Lower lobe of right lung (tissue), 2 donors: ENCODE results near the gene HIVEP2. TPM values are rescaled to one million over a fixed set of nuclear protein-coding genes. Genes with fewer than 3 reads are reported as not detected.

Experiments
- ATAC-seq, 2 donors: fragments of 200-7000 bp; cut with Tn5 transposase; one replicate each; pipeline ENCODE4 v1.9.1; 2020 to 2022; ENCODE audit warnings: mild to moderate bottlenecking in 2 of 2, moderate library complexity in 2 of 2
- DNase-seq: peaks from one replicate; pipeline ENCODE4 v3.0.0-alpha.2; 2020
- H3K27ac ChIP-seq: fragments of 200-600 bp; one replicate; pipeline ENCODE4 v1.8.0; 2022
- H3K27me3 ChIP-seq: fragments of 200-600 bp; one replicate; pipeline ENCODE4 v1.8.0; 2022; ENCODE audit warnings: low read depth
- H3K36me3 ChIP-seq: fragments of 200-600 bp; one replicate; pipeline ENCODE4 v1.8.0; 2022; ENCODE audit warnings: mild to moderate bottlenecking
- H3K4me1 ChIP-seq: fragments of 200-600 bp; one replicate; pipeline ENCODE4 v1.8.0; 2022
- H3K4me3 ChIP-seq: fragments of 200-600 bp; one replicate; pipeline ENCODE4 v1.8.0; 2022; ENCODE audit warnings: mild to moderate bottlenecking
- H3K9me3 ChIP-seq: fragments of 200-600 bp; one replicate; pipeline ENCODE4 v1.8.0; 2022
- CTCF ChIP-seq: fragments of 200-600 bp; IDR thresholded peaks from one replicate; pipeline ENCODE4 v1.8.0; 2022; ENCODE audit warnings: antibody characterized with exemption, mild to moderate bottlenecking
- intact Hi-C: fragments of 100-400 bp; cut with DNase I; formaldehyde crosslinking; loops from one replicate; pipeline ENCODE4 v1.11.0; 2022
- total RNA-seq: library from RNA; stranded (reverse); fragmentation: NEBNext Ultra II Directional; extraction: Animal tissue kit (Norgen Biotek cat#: 25700); gene quantifications from one replicate; pipeline ENCODE4 v1.2.1, GENCODE V29; 2021
- donor health status: DM: no; HTN: yes; CAD: no; lungs with severe emphysema.

HIVEP2 gene
- total RNA-seq, 1 donor from 2014 or later, result 13.1 TPM

- no peak overlapping the region for H3K4me3 ChIP-seq
- DNase-seq (no peak), ATAC-seq (no peak)
- intact Hi-C loops, result no loop called here
- H3K4me1 ChIP-seq, result no peaks in the 10 kb centered on the region
- H3K9me3 ChIP-seq, result no peaks in the 10 kb centered on the region
- no peaks in the 10 kb centered on the region for H3K36me3 ChIP-seq
- no peak overlapping the region for H3K27ac ChIP-seq
- no peak for TF ChIP-seq CTCF
- H3K27me3 ChIP-seq, result no peaks in the 10 kb centered on the region
These were observed 13.4 kb upstream of the HIVEP2 start for GRCh38 chr6:142958343-142958742.

- H3K9me3 ChIP-seq, result no peaks in the 10 kb centered on the region
- H3K36me3 ChIP-seq, result no peaks in the 10 kb centered on the region
- no peak for TF ChIP-seq CTCF
These were observed 11.8 kb upstream of the HIVEP2 start for GRCh38 chr6:142956726-142957125.

GRCh38 chr6:142954844-142955243 lies 9.9 kb upstream of the HIVEP2 start:
- no peaks in the 10 kb centered on the region for H3K9me3 ChIP-seq
- intact Hi-C loops, result no loop called here
- no peak overlapping the region for H3K4me3 ChIP-seq
- H3K27ac ChIP-seq, result no peak overlapping the region
- no peaks in the 10 kb centered on the region for H3K27me3 ChIP-seq
- no peaks in the 10 kb centered on the region for H3K36me3 ChIP-seq
- no peak for TF ChIP-seq CTCF
- H3K4me1 ChIP-seq, result no peaks in the 10 kb centered on the region
- no peak for DNase-seq
- ATAC-seq, result peak in 1 of 2 donors; percentile 51

More at GRCh38 chr6:142956726-142957125, 11.8 kb upstream of the HIVEP2 start:
- ATAC-seq (no peak), DNase-seq (no peak)
- intact Hi-C loops, result no loop called here
- Histone ChIP-seq H3K4me3 (no peak overlapping the region), H3K27ac (no peak overlapping the region), H3K27me3 (no peaks in the 10 kb centered on the region), H3K4me1 (no peaks in the 10 kb centered on the region)

GRCh38 chr6:142953373-142954273 lies 8.6 kb upstream of the HIVEP2 start:
- Histone ChIP-seq H3K4me1 (no peaks in the 10 kb centered on the region), H3K27me3 (no peaks in the 10 kb centered on the region), H3K9me3 (no peaks in the 10 kb centered on the region), H3K36me3 (no peaks in the 10 kb centered on the region), H3K4me3 (no peak overlapping the region), H3K27ac (no peak overlapping the region)
- intact Hi-C loops, result no loop called here
- ATAC-seq (no peak), DNase-seq (no peak)
- TF ChIP-seq CTCF, result no peak

GRCh38 chr6:142952614-142953013 lies 7.6 kb upstream of the HIVEP2 start:
- intact Hi-C loops, result no loop called here
- DNase-seq, result no peak
- no peak for TF ChIP-seq CTCF
- Histone ChIP-seq H3K27ac (no peak overlapping the region), H3K9me3 (no peaks in the 10 kb centered on the region), H3K27me3 (no peaks in the 10 kb centered on the region), H3K36me3 (no peaks in the 10 kb centered on the region), H3K4me1 (peaks cover 5% of the 10 kb centered on the region), H3K4me3 (no peak overlapping the region)
- no peak for ATAC-seq
